ENCODE data around the gene ZNF217.
"Not testable (repeated sequence)": the region's sequence is repeated elsewhere in the genome, so short reads cannot be mapped to it uniquely, and the experiment has no call there.

Gene ZNF217

DNA sequence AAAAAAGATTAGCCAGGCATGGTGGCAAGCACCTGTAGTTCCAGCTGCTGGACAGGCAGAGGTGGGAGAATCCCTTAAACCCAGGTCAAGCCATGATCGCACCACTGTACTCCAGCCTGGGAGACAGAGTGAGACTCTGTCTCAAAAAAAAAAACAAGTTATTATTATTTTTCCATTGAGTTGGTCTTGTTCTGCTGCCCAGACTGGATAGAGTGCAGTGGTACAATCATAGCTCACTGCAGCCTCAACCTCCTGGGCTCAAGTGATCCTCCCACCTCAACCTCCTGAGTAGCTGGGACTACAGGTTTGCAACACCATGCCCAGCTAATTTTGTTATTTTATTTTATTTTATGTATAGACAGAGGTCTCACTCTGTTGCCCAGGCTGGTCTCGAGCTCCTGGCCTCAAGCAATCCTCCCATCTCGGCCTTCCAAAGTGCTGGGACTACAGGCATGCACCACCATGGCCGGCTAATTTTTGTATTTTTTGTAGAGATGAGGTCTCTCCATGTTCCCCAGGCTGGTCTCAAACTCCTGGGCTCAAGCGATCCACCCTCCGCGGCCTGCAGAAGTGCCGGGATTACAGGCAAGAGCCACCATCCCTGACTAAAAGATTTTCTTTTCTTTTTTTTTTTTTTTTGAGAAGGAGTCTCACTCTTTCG, 31.4 kb downstream of the ZNF217 start:
- DNase-seq, result not testable (repeated sequence)

DNA sequence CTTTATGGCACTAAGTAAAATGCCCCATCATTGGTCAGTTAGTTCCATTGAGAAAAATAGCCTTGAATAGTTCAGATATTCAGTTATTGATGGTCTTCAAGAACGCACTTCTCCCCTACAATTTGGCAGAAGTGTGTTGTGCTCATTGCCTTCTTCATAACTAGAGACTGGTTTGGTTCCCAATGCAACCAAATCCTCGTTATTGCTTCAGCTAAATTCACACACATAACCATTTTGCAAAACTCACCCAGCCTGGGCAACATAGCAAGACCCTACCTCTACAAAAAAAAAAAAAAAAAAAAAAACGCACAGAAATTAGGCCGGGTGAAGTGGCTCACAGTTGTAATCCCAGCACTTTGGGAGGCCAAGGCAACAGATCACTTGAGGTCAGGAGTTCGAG, 32.1 kb downstream of the ZNF217 start:
- DNase-seq, result no peak

DNA sequence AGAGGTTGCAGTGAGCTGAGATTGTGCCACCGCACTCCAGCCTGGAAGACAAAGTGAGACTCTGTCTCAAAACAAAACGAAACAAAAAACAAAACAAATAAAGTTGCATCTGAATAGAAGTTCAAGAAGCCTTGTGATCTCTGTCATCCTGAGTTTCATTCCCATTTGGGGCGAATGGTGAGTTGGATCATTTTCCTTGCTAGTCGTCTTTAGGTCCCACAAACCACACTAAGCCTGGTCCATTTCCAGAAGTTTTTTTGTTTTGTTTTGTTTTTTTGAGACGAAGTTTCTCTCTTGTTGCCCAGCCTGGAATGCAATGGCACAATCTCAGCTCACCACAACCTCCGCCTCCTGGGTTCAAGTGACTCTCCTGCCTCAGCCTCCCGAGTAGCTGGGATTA, 33.8 kb downstream of the ZNF217 start:
- DNase-seq, result no peak

DNA sequence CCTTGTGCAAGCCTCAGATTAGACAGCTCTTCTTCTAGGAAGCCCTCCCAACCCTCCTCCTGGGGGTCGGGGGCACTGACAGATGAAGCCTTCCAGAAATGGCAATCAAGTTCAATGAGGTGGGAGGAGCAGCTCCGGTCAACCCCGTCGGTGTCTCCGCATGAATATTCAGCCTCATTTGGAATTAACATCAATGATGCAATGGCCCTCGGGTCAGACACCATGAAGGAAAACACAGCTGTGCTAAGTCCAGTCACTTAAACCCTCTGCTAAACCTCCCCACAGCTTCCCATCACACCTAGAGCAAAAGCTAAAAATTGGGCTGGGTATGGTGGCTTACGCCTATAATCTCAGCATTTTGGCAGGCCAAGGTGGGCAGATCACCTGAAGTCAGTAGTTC, 36.5 kb downstream of the ZNF217 start:
- no peak for DNase-seq

DNA sequence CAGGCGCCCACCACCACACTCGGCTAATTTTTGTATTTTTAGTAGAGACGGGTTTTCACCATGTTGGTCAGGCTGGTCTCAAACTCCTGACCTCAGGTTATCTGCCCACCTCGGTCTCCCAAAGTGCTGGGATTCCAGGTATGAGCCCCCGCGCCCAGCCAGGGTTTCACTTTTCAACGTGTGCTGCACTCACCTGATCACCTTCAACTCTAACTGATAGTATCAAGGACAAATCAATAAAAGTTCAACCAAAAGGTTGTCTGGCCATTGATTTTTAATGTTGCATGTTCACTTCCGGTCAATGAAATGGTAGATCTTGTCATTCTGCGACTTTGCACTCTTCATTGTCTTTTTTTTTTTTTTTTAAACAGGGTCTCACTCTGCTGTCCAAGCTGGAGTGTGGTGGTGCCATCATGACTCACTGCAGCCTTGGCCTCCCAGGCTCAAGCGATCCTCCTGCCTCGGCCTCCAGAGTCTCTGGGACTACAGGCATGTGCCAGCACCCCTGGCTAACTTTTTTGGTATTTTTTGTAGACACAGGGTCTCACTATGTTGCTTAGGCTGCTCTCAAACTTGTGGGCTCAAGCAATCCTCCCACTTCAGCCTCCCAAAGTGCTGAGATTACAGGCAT, 37.3 kb downstream of the ZNF217 start:
- no peak for DNase-seq

DNA sequence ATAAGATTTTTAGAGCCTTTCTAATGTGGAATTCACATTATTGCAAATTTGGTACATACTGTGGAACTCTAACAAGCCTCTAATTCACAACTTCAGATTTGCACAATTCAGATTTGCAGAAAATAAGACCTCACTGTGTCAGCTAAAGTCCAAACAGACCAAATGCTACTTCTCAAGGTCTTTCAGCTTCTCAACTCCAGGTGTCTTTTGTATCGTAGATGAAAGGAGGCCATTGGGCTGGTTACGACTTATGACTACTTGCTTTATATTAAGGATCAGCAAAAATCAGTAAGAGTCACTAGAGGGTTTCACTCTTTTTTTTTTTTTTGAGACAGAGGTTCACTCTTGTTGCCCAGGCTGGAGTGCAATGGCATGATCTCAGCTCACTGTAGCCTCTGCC, 37.8 kb downstream of the ZNF217 start:
- no peak for DNase-seq

DNA sequence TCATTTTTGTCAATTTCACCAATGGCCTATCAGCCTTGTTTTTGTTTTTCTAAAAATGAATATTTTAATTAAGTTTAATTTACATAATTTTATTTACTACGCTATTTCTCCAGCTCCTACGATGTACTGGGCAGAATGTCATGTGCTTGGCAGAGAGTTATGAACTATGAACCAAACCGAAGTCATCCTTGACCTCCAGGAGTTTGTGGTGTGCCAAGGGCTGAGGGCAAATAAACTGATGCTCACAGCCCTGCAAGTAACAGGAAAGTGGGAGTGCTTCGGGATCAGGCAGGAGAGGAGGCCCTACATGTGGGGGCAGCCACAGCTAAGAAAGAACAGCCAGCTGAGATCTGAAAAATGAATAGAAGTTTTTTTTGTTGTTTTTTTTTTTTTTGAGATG, 38.6 kb downstream of the ZNF217 start:
- DNase-seq, result no peak

DNA sequence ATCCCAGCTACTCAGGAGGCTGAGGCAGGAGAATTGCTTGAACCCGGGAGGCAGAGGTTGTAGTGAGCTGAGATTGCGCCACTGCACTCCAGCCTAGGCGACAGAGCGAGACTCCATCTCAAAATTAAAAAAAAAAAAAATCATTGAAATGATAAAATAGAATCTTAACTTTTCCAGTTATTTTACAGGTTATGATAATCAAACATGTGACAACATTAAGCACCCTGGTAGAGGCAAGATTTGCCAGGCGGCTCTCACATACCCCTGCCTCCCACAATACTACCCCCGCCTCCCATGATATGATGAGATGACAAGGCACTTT, 41.1 kb downstream of the ZNF217 start:
- DNase-seq, result not testable (repeated sequence)

DNA sequence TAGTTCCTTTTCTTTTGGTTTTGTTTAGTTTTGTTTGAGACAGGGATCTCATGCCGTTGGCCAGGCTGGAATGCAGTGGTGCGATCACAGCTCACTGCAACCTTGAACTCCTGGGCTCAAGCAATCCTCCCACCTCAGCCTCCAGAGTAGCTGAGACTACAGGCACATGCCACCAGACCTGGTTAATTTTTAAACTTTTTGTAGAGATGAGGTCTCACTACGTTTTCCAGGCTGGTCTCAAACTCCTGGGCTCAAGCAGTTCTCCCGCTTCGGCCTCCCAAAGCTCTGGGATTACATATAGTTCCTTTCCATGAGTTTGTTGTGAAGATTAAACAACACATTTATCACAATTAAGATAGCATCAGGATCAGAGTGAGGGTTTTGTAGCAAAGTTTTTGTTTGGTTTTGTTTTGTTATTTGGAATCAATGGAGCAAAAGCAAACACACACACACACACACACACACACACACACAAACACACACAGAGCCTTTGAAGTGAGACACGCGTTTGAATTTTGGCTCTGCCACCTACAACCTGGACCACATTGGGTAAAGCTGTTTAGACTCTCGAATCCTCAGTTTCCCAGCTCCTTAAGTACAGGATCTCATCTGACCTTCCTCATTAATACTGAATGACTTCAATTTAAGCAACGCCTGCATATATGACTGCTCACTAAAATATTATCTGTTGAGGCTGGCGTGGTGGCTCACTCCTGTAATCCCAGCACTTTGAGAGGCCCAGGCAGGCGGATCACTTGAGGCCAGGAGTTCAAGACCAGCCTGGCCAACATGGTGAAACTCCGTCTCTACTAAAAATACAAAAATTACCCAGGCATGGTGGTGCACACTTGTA, 41.7 kb downstream of the ZNF217 start:
- not testable (repeated sequence) for DNase-seq

DNA sequence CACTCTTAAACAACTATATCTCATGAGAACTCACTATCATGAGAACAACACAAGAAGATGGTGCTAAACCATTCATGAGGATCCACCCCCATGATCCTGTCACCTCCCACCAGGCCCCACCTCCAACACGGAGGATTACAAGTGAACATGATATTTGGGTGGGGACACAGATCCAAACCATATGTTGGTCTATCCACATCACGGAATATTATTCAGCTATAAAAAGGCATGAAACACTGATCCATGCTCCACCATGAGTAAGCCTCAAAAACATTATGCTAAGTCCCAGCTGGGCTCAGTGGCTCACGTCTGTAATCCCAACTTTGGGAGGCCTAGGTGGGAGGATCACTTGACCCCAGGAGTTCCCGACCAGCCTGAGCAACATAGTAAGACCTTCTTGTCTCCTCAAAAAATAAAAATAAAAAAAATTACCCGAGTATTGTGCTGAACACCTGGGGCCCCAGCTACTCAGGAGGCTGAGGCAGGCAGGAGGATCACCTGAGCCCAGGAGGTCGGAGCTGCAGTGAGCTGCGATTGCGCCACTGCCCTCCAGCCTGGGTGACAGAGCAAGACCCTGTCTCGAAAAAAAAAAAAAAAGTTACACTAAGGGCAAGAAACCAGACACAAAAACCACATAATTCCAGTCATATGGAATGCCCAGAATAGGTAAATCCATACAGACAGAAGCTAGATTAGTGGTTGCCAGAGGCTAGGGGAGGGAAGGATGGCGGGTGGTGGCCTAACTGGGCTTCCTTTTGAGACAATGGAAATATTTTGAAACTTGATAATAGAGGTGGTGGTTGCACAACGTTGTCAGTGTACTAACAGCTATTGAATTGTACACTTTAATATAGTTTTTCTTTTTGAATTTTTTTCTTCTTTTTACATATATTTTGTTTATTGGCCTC, 43.1 kb downstream of the ZNF217 start:
- DNase-seq, result no peak

DNA sequence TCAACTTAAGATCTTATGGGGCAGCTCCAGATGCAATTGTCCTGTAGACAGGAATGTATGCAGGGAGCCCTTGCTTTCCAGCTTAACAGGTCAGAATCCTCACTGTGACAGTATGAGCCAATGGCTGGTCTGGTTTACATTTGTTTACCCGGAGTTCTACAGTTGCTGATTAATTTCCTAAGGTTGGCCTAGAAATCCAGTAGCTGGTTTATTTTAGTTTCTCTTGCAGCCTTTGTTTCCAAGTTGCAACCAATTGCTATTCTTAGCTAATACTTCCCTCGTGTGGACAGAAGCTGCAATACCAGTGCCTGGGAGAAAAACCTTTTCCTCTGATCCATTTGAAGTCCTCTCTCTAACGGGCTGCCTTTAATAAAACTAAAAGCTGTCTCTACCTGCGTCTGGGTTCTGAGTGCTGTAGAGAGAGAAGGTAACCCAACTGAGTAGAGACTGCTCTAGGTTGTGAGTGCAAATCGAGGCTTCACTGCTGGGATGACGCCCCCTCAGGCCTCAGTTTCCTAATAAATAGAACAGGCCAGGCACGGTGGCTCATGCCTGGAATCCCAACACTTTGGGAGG, 45.9 kb downstream of the ZNF217 start:
- peak; percentile 58 for DNase-seq

DNA sequence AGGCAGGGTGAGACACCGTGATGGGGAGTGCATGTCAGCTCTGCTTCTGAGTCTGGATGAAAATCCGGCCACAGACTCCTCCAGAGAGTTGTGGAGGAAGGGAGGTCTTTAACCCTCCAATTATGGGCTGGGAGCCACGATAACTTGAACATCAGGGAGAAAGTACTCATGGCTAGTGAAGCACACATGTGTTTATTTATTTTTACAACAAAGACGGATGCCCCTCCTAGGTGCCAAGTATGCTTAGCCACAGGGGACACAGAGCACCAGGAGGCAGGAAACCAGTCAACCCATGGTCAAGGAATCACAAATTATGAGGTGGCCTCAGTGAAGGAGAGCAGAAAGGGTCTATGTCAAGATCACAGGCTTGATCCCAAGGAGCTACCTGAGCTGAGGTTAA, 54.1 kb downstream of the ZNF217 start:
- DNase-seq, result no peak

DNA sequence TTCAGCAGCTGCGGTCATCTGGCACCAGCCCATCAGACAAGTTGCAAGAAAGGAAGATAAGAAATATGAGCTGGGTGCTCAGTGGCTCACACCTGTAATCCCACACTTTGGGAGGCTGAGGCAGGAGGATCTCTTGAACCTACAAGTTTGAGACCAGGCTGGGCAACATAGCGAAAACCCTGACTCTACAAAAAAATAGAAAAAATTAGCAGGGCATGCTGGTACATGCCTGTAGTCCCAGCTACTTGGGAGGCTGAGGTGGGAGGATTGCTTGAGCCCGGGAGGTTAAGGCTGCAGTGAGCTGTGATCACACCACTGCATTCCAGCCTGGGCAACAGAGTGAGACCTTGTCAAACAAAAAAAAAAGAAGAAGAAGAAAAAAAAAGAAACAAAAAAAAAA, 57.3 kb downstream of the ZNF217 start:
- not testable (repeated sequence) for DNase-seq

DNA sequence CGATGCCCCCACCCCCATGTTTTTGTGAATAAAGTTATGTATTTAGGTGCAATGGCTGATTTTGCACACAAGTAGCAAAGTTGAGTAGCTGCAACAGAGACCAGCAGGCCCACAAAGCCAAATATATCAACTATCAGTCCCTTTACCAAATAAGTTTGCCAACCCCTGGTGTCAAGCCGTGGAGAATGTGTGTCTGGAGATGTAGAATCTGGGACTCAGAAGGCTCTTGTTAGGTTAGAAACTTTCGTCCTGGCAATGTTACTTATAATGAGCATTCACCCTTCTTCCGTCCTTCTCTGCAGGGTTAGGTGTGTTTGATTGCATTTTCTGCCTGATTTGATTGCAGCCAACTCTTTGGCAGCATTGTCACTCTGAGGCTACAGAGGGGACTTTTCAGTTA, 57.8 kb downstream of the ZNF217 start:
- no peak for DNase-seq

DNA sequence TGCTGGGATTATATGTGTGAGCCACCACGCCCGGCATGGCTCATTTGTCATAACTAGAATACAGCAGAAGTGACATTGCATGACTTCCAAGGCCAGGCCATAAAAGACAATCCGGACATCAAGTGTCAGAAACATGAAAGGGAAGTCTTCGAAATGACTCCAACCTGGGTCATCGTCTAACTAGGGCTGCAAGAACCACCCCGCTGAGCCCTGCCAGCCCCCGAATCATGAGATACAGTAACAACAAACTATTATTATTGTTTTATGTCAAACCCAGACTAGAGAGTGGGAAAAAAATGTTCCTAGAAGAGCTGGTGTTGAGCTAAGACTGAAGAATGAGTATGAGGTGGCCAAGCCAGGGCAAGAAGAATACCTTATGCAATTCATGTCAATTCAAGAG, 59.6 kb downstream of the ZNF217 start:
- no peak for DNase-seq

DNA sequence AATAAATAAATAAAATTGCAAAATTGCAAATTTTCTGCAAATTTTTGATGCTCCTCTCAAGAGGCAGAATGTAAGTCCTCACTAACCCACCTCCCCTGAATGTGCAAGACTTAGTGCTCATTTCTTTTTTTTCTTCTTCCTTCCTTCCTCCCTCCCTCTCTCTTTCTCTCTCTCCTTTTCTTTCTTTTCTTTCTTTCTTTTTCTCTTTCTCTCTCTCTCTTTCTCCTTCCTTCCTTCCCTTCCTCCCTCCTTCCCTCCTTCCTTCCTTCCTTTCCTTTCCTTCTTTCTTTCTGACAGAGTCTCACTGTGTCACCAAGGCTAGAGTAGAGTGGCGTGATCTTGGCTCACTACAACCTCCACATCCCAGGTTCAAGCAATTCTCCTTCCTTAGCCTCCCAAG, 60.1 kb downstream of the ZNF217 start:
- no peak for DNase-seq

DNA sequence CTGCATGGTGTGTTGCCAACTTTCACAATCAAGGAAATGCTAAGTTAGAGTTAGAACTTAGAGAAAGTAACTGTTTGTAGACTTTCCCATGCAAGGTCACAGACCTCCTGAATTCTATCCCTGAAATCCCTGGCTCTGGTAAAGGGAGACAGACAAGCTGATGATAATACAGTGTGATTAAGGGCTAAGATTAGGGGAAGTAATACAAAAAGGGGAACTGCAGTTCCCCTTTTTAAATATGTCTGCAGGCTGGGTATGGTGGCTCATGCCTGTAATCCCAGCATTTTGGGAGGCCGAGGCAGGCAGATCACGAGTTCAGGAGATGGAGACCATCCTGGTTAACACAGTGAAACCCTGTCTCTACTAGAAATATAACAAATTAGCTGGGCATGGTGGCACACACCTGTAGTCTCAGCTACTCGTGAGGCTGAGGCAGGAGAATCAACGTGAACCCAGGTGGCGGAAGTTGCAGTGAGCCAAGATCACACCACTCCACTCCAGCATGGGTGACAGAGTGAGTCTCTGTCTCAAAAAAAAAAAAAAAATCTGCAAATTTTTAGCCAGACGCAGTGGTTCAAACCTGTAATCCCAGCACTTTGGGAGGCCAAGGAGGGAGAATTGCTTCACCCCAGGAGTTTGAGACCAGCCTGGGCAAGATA, 60.9 kb downstream of the ZNF217 start:
- DNase-seq, result not testable (repeated sequence)

DNA sequence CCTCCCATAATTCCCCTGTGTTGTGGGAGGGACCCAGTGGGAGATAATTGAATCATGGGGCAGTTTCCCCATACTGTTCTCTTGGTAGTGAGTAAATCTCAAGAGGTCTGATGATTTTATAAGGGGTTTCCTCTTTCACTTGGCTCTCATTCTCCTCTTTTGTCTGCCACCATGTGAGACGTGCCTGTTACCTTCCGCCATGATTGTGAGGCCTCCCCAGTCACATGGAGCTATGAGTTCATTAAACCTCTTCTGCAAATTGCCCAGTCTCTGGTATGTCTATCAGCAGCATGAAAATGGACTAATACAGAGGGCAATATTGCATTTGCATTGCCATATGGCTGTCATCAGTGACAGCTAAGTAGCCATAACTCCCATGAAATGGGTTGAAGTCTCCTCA, 63.2 kb downstream of the ZNF217 start:
- no peak for DNase-seq

DNA sequence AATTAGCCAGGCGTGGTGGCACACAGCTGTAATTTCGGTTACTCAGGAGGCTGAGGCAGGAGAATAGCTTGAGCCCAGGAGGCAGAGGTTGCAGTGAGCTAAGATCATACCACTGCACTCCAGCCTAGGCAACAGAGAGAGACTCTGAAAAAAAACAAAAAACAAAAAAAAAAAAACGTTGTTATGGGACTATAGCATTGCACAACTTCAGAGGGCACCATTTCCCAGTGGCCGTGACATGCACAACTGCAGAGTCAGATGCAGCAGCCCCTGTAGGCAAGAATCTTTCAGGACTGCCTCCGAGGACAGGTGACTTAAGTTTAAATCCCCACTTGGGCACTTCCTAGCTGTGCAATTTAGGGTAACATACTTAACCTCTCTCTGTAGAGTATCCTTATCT, 64.0 kb downstream of the ZNF217 start:
- DNase-seq, result no peak

DNA sequence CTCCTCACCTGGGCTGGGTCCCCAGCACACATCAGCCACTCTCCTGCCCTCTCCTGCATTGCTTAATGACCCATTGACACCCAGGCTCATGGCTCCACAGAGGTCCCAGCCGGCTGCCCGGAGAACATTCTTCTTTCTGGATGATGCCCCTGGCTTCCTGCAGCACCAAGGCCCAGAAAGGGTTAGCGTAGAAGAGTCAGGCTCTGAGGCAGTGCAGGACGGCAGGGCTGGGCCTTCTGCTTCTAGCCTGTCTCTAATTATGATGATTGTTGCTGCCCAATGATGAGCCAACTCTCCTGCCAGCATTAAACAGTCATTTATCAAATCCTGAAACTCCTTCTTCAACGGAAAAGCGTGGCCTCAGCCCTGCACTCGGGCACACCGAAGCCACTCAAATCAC, 66.4 kb downstream of the ZNF217 start:
- no peak for DNase-seq

DNA sequence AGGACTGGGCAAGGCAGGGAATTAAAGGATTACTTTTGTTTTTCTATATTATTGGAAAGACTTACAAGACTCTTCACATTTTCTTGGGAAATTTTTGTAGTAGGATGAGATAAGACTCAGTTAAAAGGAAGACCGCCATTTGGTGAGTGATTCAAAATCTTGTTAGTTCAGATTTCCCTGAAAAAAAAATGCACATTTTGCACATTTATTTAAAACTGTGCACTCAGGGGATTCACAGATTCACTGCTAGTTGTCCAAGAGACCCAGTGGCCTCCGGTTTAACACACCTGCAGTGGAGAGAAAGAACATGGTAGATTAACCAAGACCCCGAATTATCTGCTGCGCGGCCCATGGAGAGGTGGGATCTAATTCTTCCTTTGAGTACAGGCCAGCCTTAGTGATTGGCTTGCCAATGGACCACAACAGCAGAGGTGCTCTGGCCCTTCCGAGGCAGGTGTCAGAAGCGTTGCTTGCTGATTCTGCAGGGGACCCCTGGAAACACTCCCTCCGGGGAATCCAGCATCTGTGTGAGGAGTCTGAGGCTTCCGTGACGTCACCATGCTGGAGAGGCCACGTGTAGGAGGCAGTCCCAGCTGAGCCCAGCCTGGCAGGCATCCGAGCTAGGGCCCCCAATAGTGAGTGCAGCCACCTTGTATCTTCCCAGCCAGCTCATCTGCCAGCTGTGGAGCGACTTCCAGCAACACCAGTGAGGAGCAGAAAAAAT, 68.9 kb downstream of the ZNF217 start:
- no peak for DNase-seq

DNA sequence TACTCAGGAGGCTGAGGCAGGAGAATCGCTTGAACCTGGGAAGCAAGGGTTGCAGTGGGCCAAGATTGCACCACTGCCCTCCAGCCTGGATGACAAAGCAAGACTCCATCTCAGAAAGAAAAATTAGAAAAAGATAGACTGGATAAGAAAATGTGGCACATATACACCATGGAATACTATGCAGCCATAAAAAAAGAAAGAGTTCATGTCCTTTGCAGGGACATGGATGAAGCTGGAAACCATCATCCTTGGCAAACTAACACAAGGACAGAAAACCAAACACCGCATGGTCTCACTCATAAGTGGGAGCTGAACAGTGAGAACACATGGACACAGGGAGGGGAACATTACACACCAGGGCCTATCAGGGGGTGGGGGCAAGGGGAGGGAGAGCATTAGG, 70.0 kb downstream of the ZNF217 start:
- DNase-seq, result not testable (repeated sequence)
